Measurements from ENCODE around the gene TMEM176A. TPM values are rescaled to one million over a fixed set of nuclear protein-coding genes. Genes with fewer than 3 reads are reported as not detected.
"Not testable (repeated sequence)": the region's sequence is repeated elsewhere in the genome, so short reads cannot be mapped to it uniquely, and the experiment has no call there.

Gene TMEM176A
- total RNA-seq, 1 donor from 2014 or later, result 1.3 TPM

- no peak for DNase-seq
- H3K36me3 Mint-ChIP-seq (ENCODE audit: unreplicated experiment), result peaks cover 10% of the 10 kb centered on the region
- H3K4me1 Mint-ChIP-seq (ENCODE audit: low read depth, unreplicated experiment), result peaks cover 2% of the 10 kb centered on the region
- no peaks in the 10 kb centered on the region for H3K9me3 Mint-ChIP-seq (ENCODE audit: unreplicated experiment)
- peaks cover 18% of the 10 kb centered on the region for H3K27me3 Mint-ChIP-seq (ENCODE audit: unreplicated experiment)
- H3K27ac Mint-ChIP-seq (ENCODE audit: unreplicated experiment), result no peak overlapping the region
- TF ChIP-seq CTCF (IDR thresholded peaks at IDR 0.05; ENCODE audit: partially characterized antibody, unreplicated experiment), result no peak
- no peak overlapping the region for H3K4me3 Mint-ChIP-seq (ENCODE audit: unreplicated experiment)
These were observed 5.3 kb downstream of the TMEM176A start for GRCh38 chr7:150805864-150806263.

GRCh38 chr7:150806454-150806853 lies 5.9 kb downstream of the TMEM176A start:
- Mint-ChIP-seq H3K27me3 (ENCODE audit: unreplicated experiment) (peaks cover 16% of the 10 kb centered on the region), H3K4me3 (ENCODE audit: unreplicated experiment) (no peak overlapping the region), H3K27ac (ENCODE audit: unreplicated experiment) (no peak overlapping the region), H3K9me3 (ENCODE audit: unreplicated experiment) (peaks cover 5% of the 10 kb centered on the region), H3K4me1 (ENCODE audit: low read depth, unreplicated experiment) (no peaks in the 10 kb centered on the region), H3K36me3 (ENCODE audit: unreplicated experiment) (peaks cover 10% of the 10 kb centered on the region)
- no peak for DNase-seq
- TF ChIP-seq CTCF (IDR thresholded peaks at IDR 0.05; ENCODE audit: partially characterized antibody, unreplicated experiment), result no peak

GRCh38 chr7:150806863-150807262 lies 6.3 kb downstream of the TMEM176A start:
- Mint-ChIP-seq H3K36me3 (ENCODE audit: unreplicated experiment) (peaks cover 13% of the 10 kb centered on the region), H3K4me1 (ENCODE audit: low read depth, unreplicated experiment) (no peaks in the 10 kb centered on the region), H3K27me3 (ENCODE audit: unreplicated experiment) (peaks cover 17% of the 10 kb centered on the region), H3K9me3 (ENCODE audit: unreplicated experiment) (peaks cover 5% of the 10 kb centered on the region), H3K4me3 (ENCODE audit: unreplicated experiment) (no peak overlapping the region), H3K27ac (ENCODE audit: unreplicated experiment) (no peak overlapping the region)
- no peak for DNase-seq
- TF ChIP-seq CTCF (IDR thresholded peaks at IDR 0.05; ENCODE audit: partially characterized antibody, unreplicated experiment), result no peak

GRCh38 chr7:150807616-150808438 lies 7.3 kb downstream of the TMEM176A start:
- H3K27ac Mint-ChIP-seq (ENCODE audit: unreplicated experiment); H3K4me3 Mint-ChIP-seq (ENCODE audit: unreplicated experiment); DNase-seq; H3K4me1 Mint-ChIP-seq (ENCODE audit: low read depth, unreplicated experiment); H3K9me3 Mint-ChIP-seq (ENCODE audit: unreplicated experiment): not testable (repeated sequence)
- H3K36me3 Mint-ChIP-seq (ENCODE audit: unreplicated experiment), result peaks cover 13% of the 10 kb centered on the region
- H3K27me3 Mint-ChIP-seq (ENCODE audit: unreplicated experiment), result peaks cover 12% of the 10 kb centered on the region

- peaks cover 5% of the 10 kb centered on the region for H3K27me3 Mint-ChIP-seq (ENCODE audit: unreplicated experiment)
- H3K4me1 Mint-ChIP-seq (ENCODE audit: low read depth, unreplicated experiment), result no peaks in the 10 kb centered on the region
- no peak overlapping the region for H3K4me3 Mint-ChIP-seq (ENCODE audit: unreplicated experiment)
- peaks cover 10% of the 10 kb centered on the region for H3K9me3 Mint-ChIP-seq (ENCODE audit: unreplicated experiment)
- H3K27ac Mint-ChIP-seq (ENCODE audit: unreplicated experiment), result no peak overlapping the region
- H3K36me3 Mint-ChIP-seq (ENCODE audit: unreplicated experiment), result peaks cover 7% of the 10 kb centered on the region
- DNase-seq, result no peak
- no peak for TF ChIP-seq CTCF (IDR thresholded peaks at IDR 0.05; ENCODE audit: partially characterized antibody, unreplicated experiment)
These were observed 13.9 kb downstream of the TMEM176A start for GRCh38 chr7:150814328-150815001.
